Karpas-422 (cell line): ENCODE data around the gene CYB561. TPM values are rescaled to one million over a fixed set of nuclear protein-coding genes. Genes with fewer than 3 reads are reported as not detected.

Experiments used
- DNase-seq: peaks from one replicate; pipeline ENCODE4 v3.0.0-alpha.2; 2015
- H2AFZ ChIP-seq: fragments of 200-600 bp; sonication (generic); 2 replicates; pipeline ENCODE4 v1.6.1; 2014; ENCODE audit warnings: antibody characterized with exemption, low read length, mixed read lengths
- H3K27ac ChIP-seq: fragments of 200-600 bp; sonication (generic); 2 replicates; pipeline ENCODE4 v1.5.1; 2014; ENCODE audit warnings: mild to moderate bottlenecking, low read length, moderate library complexity
- H3K27me3 ChIP-seq: fragments of 200-600 bp; sonication (generic); 2 replicates; pipeline ENCODE4 v1.6.1; 2014; ENCODE audit warnings: low read length, mixed read lengths
- H3K36me3 ChIP-seq: fragments of 200-600 bp; sonication (generic); 2 replicates; pipeline ENCODE4 v1.6.1; 2014; ENCODE audit warnings: low read length, mixed read lengths; ENCODE audit not compliant: insufficient read depth
- H3K4me1 ChIP-seq: fragments of 200-600 bp; sonication (generic); 2 replicates; pipeline ENCODE4 v1.6.1; 2014; ENCODE audit warnings: mild to moderate bottlenecking, low read length, mixed read lengths
- H3K4me2 ChIP-seq: fragments of 200-600 bp; sonication (generic); 2 replicates; pipeline ENCODE4 v1.6.1; 2014; ENCODE audit warnings: low read length, low read depth, mild to moderate bottlenecking; ENCODE audit not compliant: poor library complexity, severe bottlenecking
- H3K4me3 ChIP-seq: fragments of 200-600 bp; sonication (generic); 2 replicates; pipeline ENCODE4 v1.5.1; 2014; ENCODE audit warnings: mild to moderate bottlenecking, antibody characterized with exemption, low read length, mixed read lengths
- H3K79me2 ChIP-seq: fragments of 200-600 bp; sonication (generic); 2 replicates; pipeline ENCODE4 v1.6.1; 2014; ENCODE audit warnings: mild to moderate bottlenecking, low read length, mixed read lengths
- H3K9ac ChIP-seq: fragments of 200-600 bp; sonication (generic); 2 replicates; pipeline ENCODE4 v1.6.0; 2014; ENCODE audit warnings: low read length
- H3K9me2 ChIP-seq: fragments of 200-600 bp; sonication (generic), shearing (Covaris generic); replicated peaks from 2 replicates; pipeline ENCODE4 v1.6.0; 2014; ENCODE audit warnings: mild to moderate bottlenecking, low read length, moderate library complexity; ENCODE audit not compliant: insufficient read depth
- H3K9me3 ChIP-seq: fragments of 300-700, 200-600 bp; sonication (generic); 2 replicates; pipeline ENCODE4 v1.6.1; 2014; ENCODE audit warnings: low read length, mixed read lengths
- H4K20me1 ChIP-seq: fragments of 200-600 bp; sonication (generic); 2 replicates; pipeline ENCODE4 v1.6.1; 2014; ENCODE audit warnings: mild to moderate bottlenecking, antibody characterized with exemption, low read length, low read depth; ENCODE audit not compliant: insufficient read depth
- total RNA-seq: library from RNA; depleted of rRNA; stranded (reverse); fragments of >200 nt; shearing (Covaris generic); gene quantifications from 2 replicates; pipeline ENCODE4 v1.2.3, GENCODE V29; 2014; ENCODE audit warnings: low replicate concordance

Gene CYB561
- total RNA-seq, 1 experiment from 2014 or later, result 4.0 TPM

DNA sequence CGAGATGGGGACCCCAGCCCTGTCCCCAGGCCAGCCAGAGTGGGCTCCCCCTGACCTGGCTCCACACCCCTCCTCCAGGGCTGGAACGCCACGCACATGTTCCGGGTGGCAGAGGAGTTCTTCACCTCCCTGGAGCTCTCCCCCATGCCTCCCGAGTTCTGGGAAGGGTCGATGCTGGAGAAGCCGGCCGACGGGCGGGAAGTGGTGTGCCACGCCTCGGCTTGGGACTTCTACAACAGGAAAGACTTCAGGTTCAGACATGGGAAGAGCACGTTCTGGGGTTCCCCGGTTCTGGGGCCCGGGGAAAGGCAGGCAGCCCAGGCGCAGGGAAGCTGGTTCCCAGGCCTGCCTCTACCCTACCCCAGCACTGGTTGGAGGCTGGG is 35.4 kb upstream of the CYB561 start:
- H4K20me1 ChIP-seq, result no peaks in the 10 kb centered on the region
- no peaks in the 10 kb centered on the region for H3K36me3 ChIP-seq
- peak overlapping the region; percentile 37; the same call in 1 of the 2 replicates for H3K9ac ChIP-seq
- no peaks in the 10 kb centered on the region for H3K9me2 ChIP-seq
- peaks cover 67% of the 10 kb centered on the region for H3K4me1 ChIP-seq
- H3K9me3 ChIP-seq, result no peaks in the 10 kb centered on the region
- peak overlapping the region; percentile 63 for H3K4me2 ChIP-seq
- no peaks in the 10 kb centered on the region for H3K27me3 ChIP-seq
- no peaks in the 10 kb centered on the region for H3K79me2 ChIP-seq
- H3K4me3 ChIP-seq, result peak overlapping the region; percentile 20; the same call in 1 of the 2 replicates
- DNase-seq, result no peak
- H2AFZ ChIP-seq, result no peak overlapping the region
- no peak overlapping the region for H3K27ac ChIP-seq

DNA sequence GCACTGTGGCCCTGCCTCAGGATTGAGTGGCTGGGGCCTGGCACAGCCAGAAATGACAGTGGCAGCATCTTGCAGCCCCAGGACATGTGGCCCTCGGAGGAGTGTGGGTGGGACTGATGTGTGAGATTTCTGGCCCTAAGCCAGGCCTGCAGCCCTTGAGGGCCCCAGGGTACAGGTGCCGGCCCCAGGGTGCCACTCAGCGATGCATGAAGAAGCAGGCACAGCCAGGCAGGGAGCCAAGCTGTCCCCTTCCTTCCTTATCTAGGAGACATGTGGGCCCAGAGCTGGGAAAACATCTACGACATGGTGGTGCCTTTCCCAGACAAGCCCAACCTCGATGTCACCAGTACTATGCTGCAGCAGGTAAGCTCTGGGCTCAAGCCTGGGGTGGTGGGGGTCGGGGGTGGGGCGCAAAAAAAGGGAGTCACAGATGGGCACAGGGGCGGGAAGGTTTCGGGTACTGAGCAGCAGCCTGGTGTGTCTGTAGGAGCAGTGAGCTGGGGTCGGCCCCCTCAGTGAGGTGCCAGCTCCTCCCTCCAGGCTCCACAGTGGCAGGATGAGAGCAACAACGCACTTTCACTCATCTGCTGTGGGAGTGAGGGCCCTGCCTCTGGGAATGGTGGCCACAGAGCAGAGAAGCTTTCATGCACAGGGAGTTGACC is 34.9 kb upstream of the CYB561 start:
- Histone ChIP-seq H3K27me3 (no peaks in the 10 kb centered on the region), H3K9me2 (no peaks in the 10 kb centered on the region), H4K20me1 (no peaks in the 10 kb centered on the region), H2AFZ (no peak overlapping the region), H3K9me3 (no peaks in the 10 kb centered on the region), H3K9ac (peak overlapping the region; percentile 37; the same call in 1 of the 2 replicates), H3K4me3 (peak overlapping the region; percentile 20; the same call in 1 of the 2 replicates), H3K79me2 (no peaks in the 10 kb centered on the region), H3K4me1 (peaks cover 67% of the 10 kb centered on the region), H3K27ac (no peak overlapping the region), H3K36me3 (no peaks in the 10 kb centered on the region), H3K4me2 (peak overlapping the region; percentile 63)
- DNase-seq, result peak; percentile 84

DNA sequence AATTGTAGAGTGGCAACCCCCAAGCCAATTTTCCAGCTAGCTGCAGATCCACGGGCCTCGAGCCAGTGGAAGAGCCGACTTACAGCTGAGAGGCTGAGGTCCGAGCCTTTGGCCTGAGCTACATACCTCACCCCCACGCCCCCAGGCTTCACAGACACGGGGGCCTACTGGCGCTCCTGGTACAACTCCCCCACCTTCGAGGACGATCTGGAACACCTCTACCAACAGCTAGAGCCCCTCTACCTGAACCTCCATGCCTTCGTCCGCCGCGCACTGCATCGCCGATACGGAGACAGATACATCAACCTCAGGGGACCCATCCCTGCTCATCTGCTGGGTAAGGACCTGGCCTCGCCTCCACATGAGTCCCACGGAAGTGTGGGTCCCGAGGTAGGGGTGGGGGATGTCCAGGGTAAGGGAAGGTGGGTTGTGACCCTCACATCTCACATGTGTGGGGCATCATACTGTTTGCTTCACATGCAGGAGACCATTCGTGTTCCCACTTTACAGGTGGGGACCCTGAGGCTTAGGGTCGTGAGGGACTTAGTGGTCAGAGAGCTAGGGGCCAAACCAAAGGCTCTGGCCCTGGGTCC is 34.2 kb upstream of the CYB561 start:
- no peak for DNase-seq
- Histone ChIP-seq H3K9me3 (no peaks in the 10 kb centered on the region), H3K4me2 (peak overlapping the region; percentile 63), H3K27ac (no peak overlapping the region), H3K4me1 (peaks cover 70% of the 10 kb centered on the region), H3K9ac (peak overlapping the region; percentile 37; the same call in 1 of the 2 replicates), H2AFZ (no peak overlapping the region), H3K79me2 (no peaks in the 10 kb centered on the region), H3K4me3 (peak overlapping the region; percentile 20; the same call in 1 of the 2 replicates), H3K36me3 (no peaks in the 10 kb centered on the region), H3K9me2 (no peaks in the 10 kb centered on the region), H4K20me1 (no peaks in the 10 kb centered on the region), H3K27me3 (no peaks in the 10 kb centered on the region)

DNA sequence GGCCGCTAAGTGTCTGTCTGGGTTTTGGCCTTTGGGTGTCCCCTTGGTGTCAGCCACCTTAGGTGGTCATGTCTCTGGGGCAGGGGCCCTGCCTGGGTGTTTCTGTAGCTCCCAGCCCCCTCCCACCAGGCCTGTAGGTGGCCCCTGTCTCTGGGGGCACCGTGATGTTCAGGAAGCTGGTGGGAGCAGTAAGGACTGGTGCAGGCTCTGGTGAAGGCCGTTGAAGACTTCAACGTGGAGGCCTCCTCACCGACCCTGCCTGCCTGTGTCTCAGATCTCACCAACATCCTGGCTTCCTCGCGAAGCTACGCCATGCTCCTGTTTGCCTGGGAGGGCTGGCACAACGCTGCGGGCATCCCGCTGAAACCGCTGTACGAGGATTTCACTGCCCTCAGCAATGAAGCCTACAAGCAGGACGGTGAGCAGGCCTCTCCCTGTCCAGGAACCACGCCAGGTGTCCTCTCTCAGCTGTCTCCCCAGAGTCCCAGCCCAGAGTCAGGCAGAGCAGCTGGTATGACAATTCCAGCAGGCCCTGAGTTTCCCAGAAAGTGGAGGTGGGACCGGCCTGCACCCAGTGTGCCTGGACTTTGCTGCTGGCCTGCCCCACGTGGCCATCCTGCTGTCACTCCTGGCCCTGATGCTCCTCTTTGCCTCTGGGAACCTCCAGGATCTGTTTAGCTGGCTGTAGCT is 33.5 kb upstream of the CYB561 start:
- Histone ChIP-seq H3K4me2 (no peak overlapping the region), H3K9me2 (no peaks in the 10 kb centered on the region), H3K4me3 (no peak overlapping the region), H3K27me3 (no peaks in the 10 kb centered on the region), H3K4me1 (peaks cover 70% of the 10 kb centered on the region), H3K9me3 (no peaks in the 10 kb centered on the region), H4K20me1 (no peaks in the 10 kb centered on the region), H3K27ac (no peak overlapping the region), H3K36me3 (no peaks in the 10 kb centered on the region), H3K79me2 (no peaks in the 10 kb centered on the region), H2AFZ (no peak overlapping the region), H3K9ac (no peak overlapping the region)
- no peak for DNase-seq

DNA sequence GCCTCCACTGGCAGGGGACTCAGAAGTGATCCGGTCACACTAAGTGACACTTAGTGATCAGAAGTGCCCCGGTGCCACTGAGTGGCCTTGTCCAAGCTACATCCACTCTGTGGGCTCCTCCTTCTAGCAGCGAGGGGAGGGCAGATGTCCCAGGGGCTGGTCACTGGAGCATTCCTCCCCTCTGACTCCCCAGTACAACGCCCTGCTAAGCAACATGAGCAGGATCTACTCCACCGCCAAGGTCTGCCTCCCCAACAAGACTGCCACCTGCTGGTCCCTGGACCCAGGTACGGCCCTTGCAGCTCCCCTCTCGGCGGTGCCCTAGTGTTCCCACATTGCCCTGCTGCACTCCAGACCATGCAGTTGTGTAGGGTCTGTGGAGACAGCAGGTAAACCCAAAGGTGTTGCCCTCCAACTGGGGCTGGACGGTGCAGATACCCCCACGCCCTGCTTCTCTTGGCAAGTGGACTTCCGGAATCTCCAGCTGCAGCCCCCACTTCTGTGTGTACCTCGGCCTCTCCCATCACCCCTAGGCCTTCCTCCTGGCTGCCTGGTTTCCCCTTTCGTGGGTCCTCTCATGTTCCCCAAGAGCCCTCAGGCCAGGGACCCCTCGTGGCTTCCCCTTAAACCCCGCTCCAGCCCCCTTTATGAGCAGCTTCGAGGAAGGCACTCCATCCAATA is 32.8 kb upstream of the CYB561 start:
- H3K9me3 ChIP-seq, result no peaks in the 10 kb centered on the region
- H3K27ac ChIP-seq, result no peak overlapping the region
- H3K36me3 ChIP-seq, result no peaks in the 10 kb centered on the region
- no peak overlapping the region for H2AFZ ChIP-seq
- peak overlapping the region; percentile 13 for H3K4me2 ChIP-seq
- no peaks in the 10 kb centered on the region for H3K27me3 ChIP-seq
- no peaks in the 10 kb centered on the region for H3K79me2 ChIP-seq
- no peaks in the 10 kb centered on the region for H3K9me2 ChIP-seq
- DNase-seq, result peak; percentile 94
- H3K9ac ChIP-seq, result no peak overlapping the region
- no peaks in the 10 kb centered on the region for H4K20me1 ChIP-seq
- H3K4me3 ChIP-seq, result no peak overlapping the region
- H3K4me1 ChIP-seq, result peaks cover 66% of the 10 kb centered on the region

DNA sequence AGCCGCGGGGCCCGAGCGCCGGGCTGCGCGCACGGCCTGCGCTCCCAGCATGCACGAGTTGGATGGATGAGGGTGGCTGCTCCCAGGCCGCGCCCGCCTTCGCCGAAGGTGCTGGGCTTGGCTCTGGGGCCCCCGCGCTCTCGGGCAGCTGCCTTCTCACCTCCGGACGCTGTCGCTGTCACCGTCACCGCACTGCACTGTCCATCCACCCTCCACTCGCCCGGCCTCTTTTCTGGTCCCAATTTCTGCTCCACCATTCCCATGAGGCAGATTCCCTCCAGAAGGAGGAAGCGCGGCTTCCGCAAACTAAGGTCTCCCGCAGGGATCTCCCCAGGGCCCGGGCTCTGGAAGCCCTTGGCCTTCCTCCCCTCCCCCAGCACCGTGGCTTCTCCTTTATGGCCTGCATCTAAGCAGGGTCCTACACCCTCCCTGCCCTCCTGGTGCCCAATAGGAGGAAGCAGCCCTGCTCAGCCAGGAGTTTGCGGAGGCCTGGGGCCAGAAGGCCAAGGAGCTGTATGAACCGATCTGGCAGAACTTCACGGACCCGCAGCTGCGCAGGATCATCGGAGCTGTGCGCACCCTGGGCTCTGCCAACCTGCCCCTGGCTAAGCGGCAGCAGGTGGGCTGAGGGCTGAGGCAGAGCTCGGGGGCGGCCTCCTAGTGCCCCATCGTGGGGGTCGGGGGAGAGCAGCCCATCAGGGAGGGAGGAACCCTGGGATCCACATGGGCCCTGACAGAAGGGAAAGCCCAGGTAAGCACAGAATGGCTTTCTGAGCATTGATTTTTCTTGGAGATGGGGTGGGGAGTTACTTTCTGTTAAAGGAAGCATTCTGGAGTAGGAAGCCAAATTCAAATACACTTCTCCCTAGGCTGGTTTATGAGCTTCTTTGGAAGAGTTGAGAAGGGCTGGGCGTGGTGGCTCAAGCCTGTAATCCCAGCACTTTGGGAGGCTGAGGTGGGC is 31.7 kb upstream of the CYB561 start:
- H3K27ac ChIP-seq, result no peak overlapping the region
- no peaks in the 10 kb centered on the region for H3K79me2 ChIP-seq
- H4K20me1 ChIP-seq, result no peaks in the 10 kb centered on the region
- no peaks in the 10 kb centered on the region for H3K36me3 ChIP-seq
- H3K9ac ChIP-seq, result peak overlapping the region; percentile 66
- H3K9me3 ChIP-seq, result no peaks in the 10 kb centered on the region
- peaks cover 66% of the 10 kb centered on the region for H3K4me1 ChIP-seq
- peak overlapping the region; percentile 89 for H3K4me2 ChIP-seq
- H3K4me3 ChIP-seq, result peak overlapping the region; percentile 70; the same call in 1 of the 2 replicates
- no peak overlapping the region for H2AFZ ChIP-seq
- H3K27me3 ChIP-seq, result no peaks in the 10 kb centered on the region
- DNase-seq, result no peak
- no peaks in the 10 kb centered on the region for H3K9me2 ChIP-seq

DNA sequence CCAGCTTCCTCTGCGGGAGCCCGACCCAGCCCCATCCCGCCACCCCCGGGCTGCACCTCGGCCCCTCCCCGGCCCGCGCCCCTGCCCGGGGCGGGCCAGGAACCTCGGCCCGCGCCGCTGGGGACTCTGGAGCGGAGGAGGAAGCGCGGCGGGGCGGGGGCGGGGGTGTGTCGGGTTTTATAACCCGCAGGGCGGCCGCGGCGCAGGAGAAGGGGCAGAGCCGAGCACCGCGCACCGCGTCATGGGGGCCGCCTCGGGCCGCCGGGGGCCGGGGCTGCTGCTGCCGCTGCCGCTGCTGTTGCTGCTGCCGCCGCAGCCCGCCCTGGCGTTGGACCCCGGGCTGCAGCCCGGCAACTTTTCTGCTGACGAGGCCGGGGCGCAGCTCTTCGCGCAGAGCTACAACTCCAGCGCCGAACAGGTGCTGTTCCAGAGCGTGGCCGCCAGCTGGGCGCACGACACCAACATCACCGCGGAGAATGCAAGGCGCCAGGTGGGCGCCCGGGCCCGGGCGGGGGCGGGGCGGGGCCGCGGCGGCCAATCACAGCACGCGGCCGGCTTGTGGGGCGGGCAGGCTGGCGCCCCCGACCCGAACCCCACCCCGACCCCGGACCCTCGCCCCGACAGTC is 30.9 kb upstream of the CYB561 start, which contains the start of gene ACE:
Gene ACE, plus strand, starts transcription at position 208 of the 626 bp plus-strand sequence. Its CDS starts 34 bp downstream, at position 242.
- H3K27me3 ChIP-seq, result no peaks in the 10 kb centered on the region
- H3K27ac ChIP-seq, result no peak within 1 kb of the TSS
- H3K9ac ChIP-seq, result peak within 1 kb of the TSS; percentile 66
- peak within 1 kb of the TSS; percentile 89 for H3K4me2 ChIP-seq
- H4K20me1 ChIP-seq, result no peaks in the 10 kb centered on the region
- DNase-seq, result peak; percentile 83
- no peaks in the 10 kb centered on the region for H3K9me3 ChIP-seq
- peak within 1 kb of the TSS; percentile 70 for H3K4me3 ChIP-seq
- H3K36me3 ChIP-seq, result no peaks in the 10 kb centered on the region
- H3K79me2 ChIP-seq, result no peaks in the 10 kb centered on the region
- peak within 1 kb of the TSS; percentile 69; the same call in 1 of the 2 replicates for H2AFZ ChIP-seq
- H3K4me1 ChIP-seq, result peaks cover 66% of the 10 kb centered on the region
- H3K9me2 ChIP-seq, result no peaks in the 10 kb centered on the region
